ENCODE measurements around the gene GNA12. TPM values are rescaled to one million over a fixed set of nuclear protein-coding genes. Genes with fewer than 3 reads are reported as not detected.

GNA12 gene
- total RNA-seq, 4 donors from 2014 or later = 22.5 to 63.2 (median 35.1) TPM

DNA sequence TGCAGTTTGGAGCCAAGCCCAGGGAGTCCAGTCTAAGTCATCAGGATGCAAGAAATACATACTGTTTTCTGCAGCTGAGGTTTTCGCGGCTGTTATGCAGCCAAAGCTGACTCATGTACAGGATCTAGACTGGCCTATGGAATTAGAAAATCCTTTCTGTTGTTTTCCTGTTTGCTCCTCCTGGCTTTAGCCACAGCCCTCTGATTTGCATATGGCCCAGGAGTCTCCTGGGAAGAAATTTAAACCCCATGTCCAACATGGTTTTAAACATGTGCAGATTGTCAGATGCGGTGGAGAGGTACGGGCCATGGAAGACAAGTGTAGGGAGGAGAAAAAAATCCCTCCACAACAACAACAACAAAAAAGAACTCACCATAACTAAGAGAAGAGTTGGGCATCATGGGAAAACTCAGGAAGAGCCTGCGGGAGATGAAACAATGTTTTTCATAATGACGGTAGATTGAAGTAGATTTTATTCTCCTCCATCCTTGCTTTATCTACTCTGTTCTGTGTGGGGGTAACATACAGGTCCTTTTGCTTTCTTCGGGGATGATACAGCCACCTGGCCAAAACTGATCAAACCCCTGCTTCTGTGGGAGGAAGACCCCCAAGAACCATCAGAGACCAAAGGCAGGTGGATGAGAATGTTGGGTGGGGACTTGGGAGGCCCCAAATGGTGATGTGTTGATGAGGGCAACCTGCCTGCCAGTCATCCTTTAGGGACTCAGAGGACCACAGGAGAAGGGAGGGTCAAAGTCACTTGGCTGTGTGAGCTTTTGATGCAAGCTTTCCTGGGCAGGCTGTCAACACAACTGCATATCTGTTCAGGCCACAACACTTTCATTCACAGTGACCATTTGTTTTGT is 29.8 kb upstream of the GNA12 start:
- H3K27ac ChIP-seq = no peak overlapping the region
- no peaks in the 10 kb centered on the region for H3K9me3 ChIP-seq
- no peak for ATAC-seq
- WGBS, 2 donors (ENCODE audit: low coverage in 1 of 2) = 62 to 63% methylated on average over 3 to 6 of the region's 7 CpGs
- TF ChIP-seq EP300 (IDR thresholded peaks at IDR 0.05) = no peak
- TF ChIP-seq CTCF (IDR thresholded peaks at IDR 0.05) = no peak
- no peak for TF ChIP-seq POLR2AphosphoS5 (IDR thresholded peaks at IDR 0.05)
- TF ChIP-seq POLR2A (IDR thresholded peaks at IDR 0.05) = no peak
- no peaks in the 10 kb centered on the region for H3K36me3 ChIP-seq
- H3K27me3 ChIP-seq = peaks cover 13% of the 10 kb centered on the region
- H3K4me1 ChIP-seq = peaks cover 0 to 12% (median 0%) of the 10 kb centered on the region in 3 donors
- H3K4me3 ChIP-seq = no peak overlapping the region

DNA sequence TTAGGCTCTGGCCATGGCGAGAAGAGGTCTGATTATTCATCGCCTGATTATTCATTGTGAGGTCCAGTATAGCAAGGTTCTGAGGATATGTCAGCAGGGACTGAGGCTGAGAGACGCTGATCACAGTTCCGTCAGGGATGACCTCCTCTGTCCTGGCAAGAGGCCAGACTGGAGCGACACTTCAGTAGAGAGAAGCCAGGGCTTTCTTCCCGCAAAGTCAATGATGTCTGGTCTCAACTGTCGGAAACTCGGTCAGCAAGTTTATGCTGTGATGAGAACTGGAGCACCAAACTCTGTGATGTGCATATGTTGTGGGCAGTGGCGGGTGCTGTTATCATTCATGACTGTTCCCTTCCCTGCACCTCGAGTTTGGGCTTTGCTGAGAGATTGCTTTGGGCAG is 29.0 kb upstream of the GNA12 start:
- ATAC-seq = no peak
- Histone ChIP-seq H3K4me1 (peaks cover 0 to 12% (median 0%) of the 10 kb centered on the region in 3 donors), H3K27me3 (peaks cover 13% of the 10 kb centered on the region), H3K36me3 (no peaks in the 10 kb centered on the region), H3K27ac (no peak overlapping the region), H3K4me3 (no peak overlapping the region), H3K9me3 (no peaks in the 10 kb centered on the region)
- TF ChIP-seq POLR2AphosphoS5 (IDR thresholded peaks at IDR 0.05) (no peak), POLR2A (IDR thresholded peaks at IDR 0.05) (no peak), EP300 (IDR thresholded peaks at IDR 0.05) (no peak), CTCF (IDR thresholded peaks at IDR 0.05) (no peak)
- 48 to 50% methylated on average over 2 to 4 of the region's 10 CpGs for WGBS, 2 donors (ENCODE audit: low coverage in 1 of 2)

DNA sequence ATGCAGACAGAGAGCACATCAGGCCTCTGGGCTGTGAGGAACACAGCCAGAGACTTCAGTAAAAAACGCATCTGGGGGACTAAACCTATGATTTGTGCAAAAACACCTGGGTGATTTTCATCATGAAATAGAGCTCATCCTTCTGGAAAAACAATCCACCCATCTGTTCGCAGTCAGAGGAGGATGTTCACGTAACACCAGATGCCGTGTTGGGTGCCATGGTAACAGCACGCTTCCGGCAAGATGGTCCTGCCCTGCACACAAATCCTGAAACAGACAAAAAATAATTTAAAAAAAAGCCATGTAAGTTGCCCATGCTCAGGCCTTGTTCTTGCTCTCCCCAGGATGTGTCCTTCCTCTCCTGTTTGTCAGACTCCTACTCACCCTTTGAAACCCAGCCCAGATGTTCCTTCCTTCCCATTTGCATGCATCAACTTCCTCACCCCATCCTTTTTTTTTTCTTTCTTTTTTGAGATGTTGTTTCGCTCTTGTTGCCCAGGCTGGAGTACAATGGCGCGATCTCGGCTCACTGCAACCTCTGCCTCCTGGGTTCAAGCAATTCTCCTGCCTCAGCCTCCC is 28.3 kb upstream of the GNA12 start:
- no peak overlapping the region for H3K27ac ChIP-seq
- H3K36me3 ChIP-seq = no peaks in the 10 kb centered on the region
- H3K4me1 ChIP-seq = peaks cover 0 to 12% (median 0%) of the 10 kb centered on the region in 3 donors
- H3K9me3 ChIP-seq = no peaks in the 10 kb centered on the region
- ATAC-seq = no peak
- no peak overlapping the region for H3K4me3 ChIP-seq
- H3K27me3 ChIP-seq = peaks cover 13% of the 10 kb centered on the region
- WGBS, 2 donors (ENCODE audit: low coverage in 1 of 2) = 91 to 96% methylated on average over 5 to 10 of the region's 10 CpGs
- TF ChIP-seq EP300 (IDR thresholded peaks at IDR 0.05) (no peak), CTCF (IDR thresholded peaks at IDR 0.05) (no peak), POLR2A (IDR thresholded peaks at IDR 0.05) (no peak), POLR2AphosphoS5 (IDR thresholded peaks at IDR 0.05) (no peak)

DNA sequence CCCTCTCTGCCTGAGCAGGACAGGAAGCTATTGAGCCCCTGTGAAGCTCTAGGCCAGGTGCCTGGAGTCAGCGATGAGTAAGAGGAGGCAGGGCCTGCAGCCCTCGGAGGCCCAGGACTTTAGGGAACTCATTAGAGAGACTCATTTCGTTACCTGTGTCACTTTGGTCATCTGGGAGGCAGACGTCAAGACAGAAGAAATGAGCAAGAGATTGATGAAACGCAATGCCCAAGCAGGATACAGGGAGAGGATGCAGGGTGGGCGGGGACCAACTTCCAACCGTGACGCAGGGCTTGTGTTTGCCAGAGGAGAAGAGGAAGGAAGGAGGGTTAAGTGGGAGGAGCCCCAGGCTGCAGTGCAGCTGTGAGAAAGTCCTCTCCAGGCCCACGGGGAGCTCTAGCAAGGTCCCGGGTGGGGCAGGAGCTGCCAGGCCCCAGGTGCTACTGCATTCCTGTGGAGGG is 26.4 kb upstream of the GNA12 start:
- Histone ChIP-seq H3K4me3 (peak overlapping the region in 1 of 2 donors; percentile 32), H3K27ac (peak overlapping the region in 2 of 4 donors; percentile 51 to 62), H3K9me3 (no peaks in the 10 kb centered on the region), H3K27me3 (no peaks in the 10 kb centered on the region), H3K4me1 (peaks cover 0 to 12% (median 0%) of the 10 kb centered on the region in 3 donors), H3K36me3 (no peaks in the 10 kb centered on the region)
- TF ChIP-seq EP300 (IDR thresholded peaks at IDR 0.05) (no peak), CTCF (IDR thresholded peaks at IDR 0.05) (no peak), POLR2A (IDR thresholded peaks at IDR 0.05) (no peak), POLR2AphosphoS5 (IDR thresholded peaks at IDR 0.05) (no peak)
- peak; percentile 84 for ATAC-seq
- 15 to 39% methylated on average over 3 to 9 of the region's 10 CpGs for WGBS, 2 donors (ENCODE audit: low coverage in 1 of 2)

Data from gastroesophageal sphincter (tissue), 4 donors.